HG03521 (cell line): ENCODE measurements around the gene BMPR1B.
A peak's percentile ranks its signal among the peaks of the same experiment; 100 is the strongest.

Experiments
- ATAC-seq: cut with Tn5 transposase; IDR thresholded peaks from one replicate; pipeline ENCODE4 v1.9.1; 2021; ENCODE audit warnings: mild to moderate bottlenecking, moderate library complexity; ENCODE audit not compliant: unreplicated experiment

Gene BMPR1B

GRCh38 chr4:94905511-94905910 lies 147.8 kb downstream of the BMPR1B start:
- ATAC-seq: no peak

GRCh38 chr4:94909645-94910044 lies 151.9 kb downstream of the BMPR1B start:
- no peak for ATAC-seq

- ATAC-seq: no peak
Observed at GRCh38 chr4:94911106-94911505, 153.4 kb downstream of the BMPR1B start.

GRCh38 chr4:94912606-94913005 lies 154.9 kb downstream of the BMPR1B start:
- no peak for ATAC-seq

GRCh38 chr4:94913316-94913715 lies 155.6 kb downstream of the BMPR1B start:
- ATAC-seq: peak; percentile 73

GRCh38 chr4:94917146-94917545 lies 159.4 kb downstream of the BMPR1B start:
- no peak for ATAC-seq

GRCh38 chr4:94918543-94918942 lies 160.8 kb downstream of the BMPR1B start:
- no peak for ATAC-seq

GRCh38 chr4:94920369-94920768 lies 162.6 kb downstream of the BMPR1B start:
- ATAC-seq: no peak

- no peak for ATAC-seq
Observed at GRCh38 chr4:94924566-94924965, 166.8 kb downstream of the BMPR1B start.

- no peak for ATAC-seq
Observed at GRCh38 chr4:94925764-94926347, 168.1 kb downstream of the BMPR1B start.

GRCh38 chr4:94926936-94927335 lies 169.2 kb downstream of the BMPR1B start:
- no peak for ATAC-seq

- ATAC-seq: no peak
Observed at GRCh38 chr4:94927696-94928095, 169.9 kb downstream of the BMPR1B start.

GRCh38 chr4:94929696-94930095 lies 171.9 kb downstream of the BMPR1B start:
- ATAC-seq: no peak

- ATAC-seq: no peak
Observed at GRCh38 chr4:94931626-94932025, 173.9 kb downstream of the BMPR1B start.

GRCh38 chr4:94932366-94932765 lies 174.6 kb downstream of the BMPR1B start:
- no peak for ATAC-seq

- ATAC-seq: no peak
Observed at GRCh38 chr4:94933799-94934198, 176.0 kb downstream of the BMPR1B start.

GRCh38 chr4:94934201-94934600 lies 176.4 kb downstream of the BMPR1B start:
- no peak for ATAC-seq

GRCh38 chr4:94934864-94935263 lies 177.1 kb downstream of the BMPR1B start:
- no peak for ATAC-seq

- no peak for ATAC-seq
Observed at GRCh38 chr4:94936854-94937253, 179.1 kb downstream of the BMPR1B start.

- no peak for ATAC-seq
Observed at GRCh38 chr4:94939791-94940519, 182.2 kb downstream of the BMPR1B start.

- no peak for ATAC-seq
Observed at GRCh38 chr4:94940520-94940908, 182.8 kb downstream of the BMPR1B start.

- no peak for ATAC-seq
Observed at GRCh38 chr4:94941706-94942105, 184.0 kb downstream of the BMPR1B start.

- no peak for ATAC-seq
Observed at GRCh38 chr4:94944726-94945125, 187.0 kb downstream of the BMPR1B start.
